ENCODE measurements around the gene ZNF8.
A peak's percentile ranks its signal among the peaks of the same experiment; 100 is the strongest.

ZNF8 gene

DNA sequence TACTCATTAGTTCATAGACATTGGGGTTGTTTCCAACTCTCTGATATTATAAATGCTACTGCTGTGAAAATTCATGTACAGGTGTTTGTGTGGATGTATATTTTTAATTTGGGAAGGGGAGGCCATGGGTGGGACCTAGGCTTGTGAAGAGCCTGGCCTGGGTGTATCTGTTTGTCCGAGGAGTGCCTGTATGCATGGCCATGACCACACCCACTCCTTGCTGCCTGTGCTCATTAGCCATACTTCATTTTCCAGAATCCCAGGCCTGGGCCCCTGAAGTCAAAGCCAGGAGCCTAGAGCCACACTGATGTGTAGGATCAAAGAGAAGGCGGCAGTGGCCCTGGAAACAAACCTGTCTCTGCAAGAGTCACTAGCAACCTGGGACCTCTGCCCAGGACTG, 36.8 kb downstream of the ZNF8 start:
- Histone ChIP-seq H3K27me3 (ENCODE audit: control insufficient read depth, insufficient read depth, low read length) (no peaks in the 10 kb centered on the region; the same call in 1 of the 2 replicates), H3K27ac (ENCODE audit: low read length) (no peak overlapping the region), H3K36me3 (ENCODE audit: control insufficient read depth, insufficient read depth, low read length) (peaks cover 6% of the 10 kb centered on the region), H3K4me3 (ENCODE audit: low read length) (no peak overlapping the region), H3K9me3 (ENCODE audit: control insufficient read depth, insufficient read depth, low read length) (no peaks in the 10 kb centered on the region), H3K4me1 (ENCODE audit: control insufficient read depth, insufficient read depth, low read length) (no peaks in the 10 kb centered on the region)
- WGBS (ENCODE audit: insufficient coverage, insufficient read length): no CpG with 5 or more reads among the region's 2 CpGs
- no peak for DNase-seq (ENCODE audit: low read depth, low spot score)

DNA sequence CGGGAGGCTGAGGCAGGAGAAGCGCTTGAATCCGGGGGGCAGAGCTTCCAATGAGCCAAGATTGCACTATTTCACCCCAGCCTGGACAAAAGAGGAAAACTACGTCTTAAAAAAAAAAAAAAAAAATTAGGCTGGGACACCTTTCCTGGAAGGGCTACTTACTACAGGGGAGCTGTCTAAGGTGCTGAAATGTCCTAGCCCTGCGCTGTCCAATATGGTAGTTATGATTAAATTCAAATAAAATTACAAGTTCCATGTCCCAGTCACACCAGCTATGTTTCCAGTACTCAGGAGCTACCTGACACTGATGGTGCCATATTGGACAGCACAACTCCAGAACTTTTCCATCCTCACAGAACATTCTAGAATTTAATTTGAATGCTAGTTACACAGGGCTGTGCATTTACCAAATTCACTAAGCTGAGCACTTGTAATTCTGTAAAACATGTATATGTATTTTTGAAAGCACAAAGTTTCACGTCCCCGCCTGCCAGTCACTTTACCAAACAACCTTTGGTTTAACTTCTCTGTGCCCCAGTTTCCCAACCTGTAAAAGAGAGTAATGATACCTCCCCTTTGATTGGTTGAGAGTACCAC, 38.8 kb downstream of the ZNF8 start:
- no CpG with 5 or more reads among the region's 7 CpGs for WGBS (ENCODE audit: insufficient coverage, insufficient read length)
- no peaks in the 10 kb centered on the region; the same call in 1 of the 2 replicates for H3K36me3 ChIP-seq (ENCODE audit: control insufficient read depth, insufficient read depth, low read length)
- DNase-seq (ENCODE audit: low read depth, low spot score): no peak

DNA sequence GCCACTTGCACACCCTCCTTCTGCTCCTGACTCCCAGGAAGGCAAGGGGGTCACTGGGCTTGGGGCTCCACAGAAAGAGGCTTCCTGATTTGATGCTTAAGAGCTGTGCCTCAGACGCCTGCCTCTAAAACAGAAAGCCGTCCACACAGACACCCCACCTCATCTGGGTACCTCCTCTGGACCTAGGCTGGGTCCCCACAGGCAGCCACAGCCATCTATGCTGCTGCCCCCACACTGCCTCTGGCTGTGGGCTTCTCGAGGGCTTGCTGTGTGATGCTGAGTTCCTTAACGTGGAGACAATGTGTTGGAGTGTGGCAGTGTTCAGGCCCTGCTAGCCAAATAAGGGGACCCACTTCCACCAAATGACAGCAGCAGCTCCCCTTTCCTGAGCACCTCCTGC, 39.5 kb downstream of the ZNF8 start:
- DNase-seq (ENCODE audit: low read depth, low spot score): no peak
- H3K36me3 ChIP-seq (ENCODE audit: control insufficient read depth, insufficient read depth, low read length): no peaks in the 10 kb centered on the region; the same call in 1 of the 2 replicates
- H3K4me1 ChIP-seq (ENCODE audit: control insufficient read depth, insufficient read depth, low read length): no peaks in the 10 kb centered on the region
- H3K27me3 ChIP-seq (ENCODE audit: control insufficient read depth, insufficient read depth, low read length): no peaks in the 10 kb centered on the region
- H3K27ac ChIP-seq (ENCODE audit: low read length): no peak overlapping the region
- H3K9me3 ChIP-seq (ENCODE audit: control insufficient read depth, insufficient read depth, low read length): no peaks in the 10 kb centered on the region
- WGBS (ENCODE audit: insufficient coverage, insufficient read length): no CpG with 5 or more reads among the region's 4 CpGs
- H3K4me3 ChIP-seq (ENCODE audit: low read length): no peak overlapping the region

More for the DNA sequence above, 38.8 kb downstream of the ZNF8 start:
- H3K4me1 ChIP-seq (ENCODE audit: control insufficient read depth, insufficient read depth, low read length): no peaks in the 10 kb centered on the region
- no peak overlapping the region for H3K4me3 ChIP-seq (ENCODE audit: low read length)
- no peaks in the 10 kb centered on the region for H3K27me3 ChIP-seq (ENCODE audit: control insufficient read depth, insufficient read depth, low read length)
- H3K27ac ChIP-seq (ENCODE audit: low read length): no peak overlapping the region
- no peaks in the 10 kb centered on the region for H3K9me3 ChIP-seq (ENCODE audit: control insufficient read depth, insufficient read depth, low read length)

DNA sequence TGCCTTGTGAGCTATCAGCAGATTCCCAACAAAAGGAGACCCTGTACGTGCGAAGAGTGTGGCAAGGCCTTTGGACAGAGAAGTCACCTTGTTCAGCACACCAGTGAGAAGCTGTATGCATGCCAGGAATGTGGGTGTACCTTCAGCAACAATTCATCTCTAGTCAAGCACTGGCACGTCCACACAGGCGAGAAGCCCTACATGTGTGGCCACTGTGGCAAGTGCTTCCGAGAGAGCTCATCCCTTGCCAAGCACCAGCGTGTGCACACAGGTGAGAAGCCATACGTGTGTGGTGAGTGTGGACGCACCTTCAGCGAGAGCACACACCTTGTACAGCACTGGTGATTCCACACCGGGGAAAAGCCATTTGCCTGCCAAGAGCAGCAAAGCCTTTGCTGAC, 40.5 kb downstream of the ZNF8 start:
- no peaks in the 10 kb centered on the region for H3K4me1 ChIP-seq (ENCODE audit: control insufficient read depth, insufficient read depth, low read length)
- no peak for DNase-seq (ENCODE audit: low read depth, low spot score)
- H3K4me3 ChIP-seq (ENCODE audit: low read length): no peak overlapping the region
- H3K27me3 ChIP-seq (ENCODE audit: control insufficient read depth, insufficient read depth, low read length): no peaks in the 10 kb centered on the region
- no peak overlapping the region for H3K27ac ChIP-seq (ENCODE audit: low read length)
- no CpG with 5 or more reads among the region's 10 CpGs for WGBS (ENCODE audit: insufficient coverage, insufficient read length)
- no peaks in the 10 kb centered on the region; the same call in 1 of the 2 replicates for H3K36me3 ChIP-seq (ENCODE audit: control insufficient read depth, insufficient read depth, low read length)
- no peaks in the 10 kb centered on the region for H3K9me3 ChIP-seq (ENCODE audit: control insufficient read depth, insufficient read depth, low read length)

DNA sequence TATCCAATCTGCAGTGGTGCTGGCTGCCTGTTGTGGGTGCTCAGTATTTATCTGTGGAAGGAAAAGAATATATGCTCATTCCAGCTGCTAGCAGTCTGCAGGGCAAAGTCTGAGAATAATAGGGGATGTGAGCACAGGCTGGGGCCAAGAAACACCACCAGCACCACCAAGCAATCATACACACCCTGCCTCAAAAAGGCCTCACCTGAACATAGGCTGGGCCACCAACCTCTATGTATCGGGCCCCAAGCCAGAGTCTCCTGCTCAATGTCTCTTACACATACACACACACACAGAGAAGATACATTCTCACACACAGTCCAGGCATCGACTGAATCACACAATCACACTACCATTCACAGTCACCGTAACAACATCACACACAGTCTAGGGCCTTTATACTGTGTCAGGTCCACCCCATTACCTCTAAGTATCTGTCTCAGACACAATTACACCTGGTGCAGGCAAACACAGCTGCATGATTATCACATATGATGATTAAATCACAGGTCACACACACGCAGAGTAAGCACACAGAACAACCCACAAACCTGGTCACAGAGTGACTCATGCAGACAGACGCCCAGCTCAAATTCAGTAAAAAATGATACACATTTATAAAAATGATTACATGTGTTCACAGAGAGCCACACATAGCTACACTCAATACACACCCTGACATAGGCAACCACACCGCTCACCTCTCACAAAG, 46.7 kb downstream of the ZNF8 start:
- no peak overlapping the region for H3K4me3 ChIP-seq (ENCODE audit: low read length)
- H3K27me3 ChIP-seq (ENCODE audit: control insufficient read depth, insufficient read depth, low read length): no peaks in the 10 kb centered on the region
- no CpG with 5 or more reads among the region's 6 CpGs for WGBS (ENCODE audit: insufficient coverage, insufficient read length)
- no peaks in the 10 kb centered on the region for H3K4me1 ChIP-seq (ENCODE audit: control insufficient read depth, insufficient read depth, low read length)
- no peaks in the 10 kb centered on the region for H3K9me3 ChIP-seq (ENCODE audit: control insufficient read depth, insufficient read depth, low read length)
- no peaks in the 10 kb centered on the region for H3K36me3 ChIP-seq (ENCODE audit: control insufficient read depth, insufficient read depth, low read length)
- no peak overlapping the region for H3K27ac ChIP-seq (ENCODE audit: low read length)
- no peak for DNase-seq (ENCODE audit: low read depth, low spot score)

DNA sequence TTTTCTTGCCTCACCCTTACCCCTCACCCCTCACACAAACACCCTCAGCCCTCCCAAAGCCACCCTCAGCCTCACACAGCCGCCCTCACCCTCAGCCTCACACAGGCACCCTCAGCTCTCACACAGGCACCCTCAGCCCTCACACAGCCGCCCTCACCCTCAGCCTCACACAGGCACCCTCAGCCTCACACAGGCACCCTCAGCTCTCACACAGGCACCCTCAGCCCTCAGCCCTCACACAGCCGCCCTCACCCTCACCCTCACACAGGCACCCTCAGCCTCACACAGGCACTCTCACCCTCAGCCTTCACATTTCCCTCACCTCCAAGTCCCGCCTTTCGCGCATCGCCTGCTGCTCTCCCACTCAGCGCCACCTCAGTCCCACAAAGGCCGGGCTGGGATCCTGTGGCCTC, 47.8 kb downstream of the ZNF8 start:
- Histone ChIP-seq H3K27me3 (ENCODE audit: control insufficient read depth, insufficient read depth, low read length) (no peaks in the 10 kb centered on the region), H3K9me3 (ENCODE audit: control insufficient read depth, insufficient read depth, low read length) (no peaks in the 10 kb centered on the region), H3K4me1 (ENCODE audit: control insufficient read depth, insufficient read depth, low read length) (no peaks in the 10 kb centered on the region), H3K4me3 (ENCODE audit: low read length) (peak overlapping the region; percentile 84; the same call in 1 of the 2 replicates), H3K36me3 (ENCODE audit: control insufficient read depth, insufficient read depth, low read length) (no peaks in the 10 kb centered on the region), H3K27ac (ENCODE audit: low read length) (no peak overlapping the region)
- WGBS (ENCODE audit: insufficient coverage, insufficient read length): no CpG with 5 or more reads among the region's 9 CpGs
- no peak for DNase-seq (ENCODE audit: low read depth, low spot score)

DNA sequence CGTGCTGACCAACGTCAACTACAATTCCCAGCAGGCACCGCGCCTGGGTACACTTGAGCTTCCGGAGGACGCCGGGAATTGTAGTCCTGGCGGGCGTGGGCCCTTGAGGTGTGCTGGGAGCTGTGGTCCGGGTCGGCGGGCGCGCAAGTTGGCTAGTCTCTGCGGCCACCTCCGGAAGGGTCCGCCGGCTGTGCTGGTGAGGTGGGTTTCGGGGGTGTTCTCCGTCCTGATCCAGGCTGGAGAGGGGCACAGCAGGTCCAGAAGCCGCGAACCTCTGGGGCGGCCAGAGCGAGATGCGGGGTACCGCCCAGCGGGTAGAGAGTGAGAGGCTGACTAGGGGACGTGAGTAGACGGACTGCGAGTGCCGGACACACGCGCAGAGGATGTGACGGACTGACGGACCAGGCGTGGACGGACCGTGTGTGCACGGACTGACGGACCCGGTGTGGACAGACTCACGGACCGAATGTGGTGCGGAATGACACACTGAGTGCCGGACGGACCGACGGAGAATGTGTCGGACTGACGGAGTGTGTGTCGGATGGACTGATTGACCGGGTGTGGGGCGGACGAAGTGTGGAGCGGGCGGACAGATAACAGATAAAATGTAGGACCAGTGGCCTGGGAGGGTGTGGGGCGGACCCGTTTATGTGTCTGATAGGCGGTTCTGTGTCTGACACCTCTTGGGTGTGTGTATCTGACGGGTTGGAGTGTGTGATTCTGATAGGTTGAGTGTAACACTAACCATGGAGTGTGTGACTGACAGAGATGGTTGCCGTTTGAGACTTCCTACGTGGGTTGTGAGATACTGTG, 48.4 kb downstream of the ZNF8 start, which contains the start of gene ZSCAN22:
TSS of gene ZSCAN22 (plus strand) at position 81 of the 813 bp plus-strand sequence. CDS start 7,809 bp downstream, outside the sequence.
- Histone ChIP-seq H3K4me1 (ENCODE audit: control insufficient read depth, insufficient read depth, low read length) (no peaks in the 10 kb centered on the region), H3K27me3 (ENCODE audit: control insufficient read depth, insufficient read depth, low read length) (no peaks in the 10 kb centered on the region), H3K27ac (ENCODE audit: low read length) (no peak within 1 kb of the TSS), H3K36me3 (ENCODE audit: control insufficient read depth, insufficient read depth, low read length) (no peaks in the 10 kb centered on the region), H3K9me3 (ENCODE audit: control insufficient read depth, insufficient read depth, low read length) (no peaks in the 10 kb centered on the region), H3K4me3 (ENCODE audit: low read length) (peak within 1 kb of the TSS; percentile 84; the same call in 1 of the 2 replicates)
- DNase-seq (ENCODE audit: low read depth, low spot score): peak; percentile 95
- no CpG with 5 or more reads among the region's 62 CpGs for WGBS (ENCODE audit: insufficient coverage, insufficient read length)

DNA sequence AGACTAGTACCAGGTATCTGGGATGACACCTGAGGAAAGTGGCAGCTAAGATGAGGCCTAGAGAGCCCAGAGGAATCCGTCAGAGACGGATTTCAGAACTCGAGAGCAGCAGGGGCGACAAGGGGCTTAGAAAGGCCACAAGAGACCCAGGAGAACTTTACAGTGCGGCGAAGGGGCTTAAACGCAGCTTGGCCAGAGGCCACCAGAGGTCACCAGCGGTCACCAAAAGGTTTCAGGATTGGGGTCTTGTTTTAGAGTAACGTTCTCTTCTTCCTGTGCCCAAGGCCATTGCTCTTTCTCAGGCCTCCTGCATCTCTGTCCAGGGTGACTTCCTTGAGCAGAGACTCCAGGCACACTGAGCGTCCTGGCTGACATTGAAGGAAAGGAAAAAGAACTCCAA, 50.2 kb downstream of the ZNF8 start:
- no peaks in the 10 kb centered on the region for H3K36me3 ChIP-seq (ENCODE audit: control insufficient read depth, insufficient read depth, low read length)
- no CpG with 5 or more reads among the region's 10 CpGs for WGBS (ENCODE audit: insufficient coverage, insufficient read length)
- no peak overlapping the region for H3K4me3 ChIP-seq (ENCODE audit: low read length)
- no peak for DNase-seq (ENCODE audit: low read depth, low spot score)
- H3K4me1 ChIP-seq (ENCODE audit: control insufficient read depth, insufficient read depth, low read length): no peaks in the 10 kb centered on the region
- no peaks in the 10 kb centered on the region for H3K27me3 ChIP-seq (ENCODE audit: control insufficient read depth, insufficient read depth, low read length)
- no peak overlapping the region for H3K27ac ChIP-seq (ENCODE audit: low read length)
- no peaks in the 10 kb centered on the region for H3K9me3 ChIP-seq (ENCODE audit: control insufficient read depth, insufficient read depth, low read length)

DNA sequence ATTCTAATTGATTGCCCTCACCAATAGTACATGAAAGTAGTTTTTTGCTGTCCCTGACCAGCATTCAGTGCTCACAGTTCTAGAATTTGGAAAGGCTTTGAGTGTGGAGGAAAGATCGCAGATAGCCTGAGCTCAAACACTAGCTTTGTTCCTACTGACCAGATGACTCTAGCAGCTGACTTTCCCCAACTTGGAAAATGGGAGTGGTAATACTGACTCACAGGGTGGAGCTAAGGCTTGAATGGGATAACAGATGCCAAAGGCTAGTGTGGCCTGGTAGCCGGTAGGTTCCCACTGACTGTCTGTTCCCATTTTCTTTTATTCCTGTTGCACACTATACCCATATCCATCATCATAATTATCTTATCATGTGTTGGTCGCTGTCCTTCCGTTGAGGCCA, 51.7 kb downstream of the ZNF8 start:
- Histone ChIP-seq H3K36me3 (ENCODE audit: control insufficient read depth, insufficient read depth, low read length) (no peaks in the 10 kb centered on the region), H3K4me1 (ENCODE audit: control insufficient read depth, insufficient read depth, low read length) (no peaks in the 10 kb centered on the region), H3K9me3 (ENCODE audit: control insufficient read depth, insufficient read depth, low read length) (no peaks in the 10 kb centered on the region), H3K4me3 (ENCODE audit: low read length) (no peak overlapping the region), H3K27ac (ENCODE audit: low read length) (no peak overlapping the region), H3K27me3 (ENCODE audit: control insufficient read depth, insufficient read depth, low read length) (no peaks in the 10 kb centered on the region)
- no CpG with 5 or more reads among the region's 4 CpGs for WGBS (ENCODE audit: insufficient coverage, insufficient read length)
- DNase-seq (ENCODE audit: low read depth, low spot score): no peak

DNA sequence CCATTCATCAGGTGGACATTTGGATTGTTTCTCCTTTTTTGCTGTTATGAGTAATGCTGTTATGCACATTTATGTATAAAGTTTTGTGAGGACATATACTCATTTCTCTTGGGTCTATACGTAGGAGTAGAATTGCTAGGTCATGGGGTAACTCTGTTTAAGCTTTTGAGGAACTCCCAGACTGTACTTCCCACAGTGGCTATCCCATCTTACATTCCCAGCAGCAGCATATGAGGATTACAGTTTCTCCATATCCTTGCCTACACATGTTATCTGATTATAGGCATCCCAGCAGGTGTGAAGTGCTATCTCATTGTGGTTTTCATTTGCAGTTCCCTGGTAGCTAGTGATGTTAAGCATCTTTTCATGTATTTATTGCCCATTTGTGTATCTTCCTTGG, 53.9 kb downstream of the ZNF8 start:
- no peaks in the 10 kb centered on the region for H3K9me3 ChIP-seq (ENCODE audit: control insufficient read depth, insufficient read depth, low read length)
- H3K4me1 ChIP-seq (ENCODE audit: control insufficient read depth, insufficient read depth, low read length): no peaks in the 10 kb centered on the region
- H3K36me3 ChIP-seq (ENCODE audit: control insufficient read depth, insufficient read depth, low read length): no peaks in the 10 kb centered on the region
- H3K27ac ChIP-seq (ENCODE audit: low read length): no peak overlapping the region
- WGBS (ENCODE audit: insufficient coverage, insufficient read length): no CpG with 5 or more reads among the region's 1 CpG
- H3K4me3 ChIP-seq (ENCODE audit: low read length): no peak overlapping the region
- H3K27me3 ChIP-seq (ENCODE audit: control insufficient read depth, insufficient read depth, low read length): no peaks in the 10 kb centered on the region
- no peak for DNase-seq (ENCODE audit: low read depth, low spot score)

Data from iPS DF 6.9 (cell line).